ENCODE results near the gene DNAJC15. TPM values are rescaled to one million over a fixed set of nuclear protein-coding genes. Genes with fewer than 3 reads are reported as not detected.

The DNAJC15 gene
- total and polyA plus RNA-seq, 2 donors (not counting 3 experiments of a cell fraction or from before 2014, with no cell fraction given), result 21.8 to 40.8 TPM

GRCh38 chr13:42996584-42996983, 26.8 kb upstream of the DNAJC15 start:
- H3K4me2 ChIP-seq (ENCODE audit: insufficient read depth, low read length), result peak overlapping the region; percentile 3

GRCh38 chr13:42997381-42997780, 26.0 kb upstream of the DNAJC15 start:
- BruUV-seq (replicated peaks), result no TSS peak
- CTCF ChIA-PET, result interaction anchor here (1.0 to 1.3 kb wide), 2 partner anchors 14 to 26 kb away, joined by 3 to 5 read pairs; partner anchors contain the start of gene DNAJC15
- H3K4me2 ChIP-seq (ENCODE audit: insufficient read depth, low read length), result no peak overlapping the region
- dilution Hi-C loops (cut with MboI; ENCODE audit: extremely low pct_ligation_motif_present, low sequenced_read_pairs) (no loop called here), intact Hi-C loops (cut with micrococcal nuclease) (no loop called here)
- H3K9me3 ChIP-seq (replicated peaks; ENCODE audit: control insufficient read depth, insufficient read depth, low read length), result no peaks in the 10 kb centered on the region
- H3K4me1 ChIP-seq (ENCODE audit: control insufficient read depth, extremely low read depth, insufficient read depth, low read length), result peaks cover 15% of the 10 kb centered on the region
- H3K79me2 ChIP-seq (ENCODE audit: control insufficient read depth, insufficient read depth, low read length), result no peaks in the 10 kb centered on the region
- DNase-seq (ENCODE audit: low read depth, low spot score) (peak; percentile 14), FAIRE-seq (no peak)
- no peaks in the 10 kb centered on the region for H3K36me3 ChIP-seq (ENCODE audit: control insufficient read depth in 2 of 2, extremely low read depth in 1 of 2, insufficient read depth in 2 of 2, low read length in 2 of 2)
- no peaks in the 10 kb centered on the region for H3K27me3 ChIP-seq (ENCODE audit: control insufficient read depth in 2 of 2, insufficient read depth in 2 of 2, low read length in 2 of 2)
- H4K20me1 ChIP-seq (replicated peaks; ENCODE audit: control insufficient read depth, extremely low read depth, insufficient read depth, low read length), result no peaks in the 10 kb centered on the region
- no peak overlapping the region for H3K4me3 ChIP-seq (replicated peaks in 1 of 3; ENCODE audit: insufficient read depth in 1 of 3, low read depth in 1 of 3, low read length in 3 of 3)
- H3K9me1 ChIP-seq (replicated peaks; ENCODE audit: control insufficient read depth, extremely low read depth, insufficient read depth, low read length), result no peaks in the 10 kb centered on the region
- H3K27ac ChIP-seq (ENCODE audit: insufficient read depth, low read depth, low read length), result no peak overlapping the region
- no peak overlapping the region for H2AFZ ChIP-seq (ENCODE audit: low read depth, low read length)
- POLR2A ChIA-PET, result interaction anchor here (0.6 kb wide), 2 partner anchors 18 to 463 kb away, joined by 4 read pairs; no protein-coding TSS in a partner anchor
- no peak overlapping the region for H3K9ac ChIP-seq (replicated peaks; ENCODE audit: extremely low read depth, insufficient read depth, low read length)
- TF ChIP-seq MAX (IDR thresholded peaks at IDR 0.05; ENCODE audit: insufficient read depth, insufficient read length) (no peak), CTCF (IDR thresholded peaks at IDR 0.05; ENCODE audit: extremely low read depth in 1 of 2, insufficient read depth in 1 of 2, low read depth in 1 of 2, low read length in 2 of 2) (no peak), GATA2 (IDR thresholded peaks at IDR 0.05; ENCODE audit: insufficient read depth, insufficient read length, low read depth, low read length) (no peak), EZH2 (IDR thresholded peaks at IDR 0.05; ENCODE audit: borderline replicate concordance, low read depth, low read length, severe bottlenecking) (no peak), JUN (IDR thresholded peaks at IDR 0.05; ENCODE audit: borderline replicate concordance, insufficient read depth, insufficient read length, low read depth) (no peak), MYC (IDR thresholded peaks at IDR 0.05; ENCODE audit: low read depth, low read length) (no peak), POLR2A (IDR thresholded peaks at IDR 0.05; ENCODE audit: low read depth, low read length) (no peak), FOS (IDR thresholded peaks at IDR 0.05; ENCODE audit: borderline replicate concordance, insufficient read depth, low read length) (no peak), POLR2AphosphoS5 (IDR thresholded peaks at IDR 0.05; ENCODE audit: insufficient read depth, low read depth, low read length) (no peak)

More at GRCh38 chr13:42996584-42996983, 26.8 kb upstream of the DNAJC15 start:
- Histone ChIP-seq H3K36me3 (ENCODE audit: control insufficient read depth in 2 of 2, extremely low read depth in 1 of 2, insufficient read depth in 2 of 2, low read length in 2 of 2) (no peaks in the 10 kb centered on the region), H3K9me1 (replicated peaks; ENCODE audit: control insufficient read depth, extremely low read depth, insufficient read depth, low read length) (no peaks in the 10 kb centered on the region), H3K4me3 (replicated peaks in 1 of 3; ENCODE audit: insufficient read depth in 1 of 3, low read depth in 1 of 3, low read length in 3 of 3) (no peak overlapping the region), H3K27ac (ENCODE audit: insufficient read depth, low read depth, low read length) (no peak overlapping the region), H3K9ac (replicated peaks; ENCODE audit: extremely low read depth, insufficient read depth, low read length) (no peak overlapping the region), H3K79me2 (ENCODE audit: control insufficient read depth, insufficient read depth, low read length) (no peaks in the 10 kb centered on the region), H4K20me1 (replicated peaks; ENCODE audit: control insufficient read depth, extremely low read depth, insufficient read depth, low read length) (no peaks in the 10 kb centered on the region), H3K9me3 (replicated peaks; ENCODE audit: control insufficient read depth, insufficient read depth, low read length) (no peaks in the 10 kb centered on the region), H3K27me3 (ENCODE audit: control insufficient read depth in 2 of 2, insufficient read depth in 2 of 2, low read length in 2 of 2) (no peaks in the 10 kb centered on the region), H2AFZ (ENCODE audit: low read depth, low read length) (no peak overlapping the region), H3K4me1 (ENCODE audit: control insufficient read depth, extremely low read depth, insufficient read depth, low read length) (peaks cover 23% of the 10 kb centered on the region)
- intact Hi-C loops (cut with micrococcal nuclease) (no loop called here), dilution Hi-C loops (cut with MboI; ENCODE audit: extremely low pct_ligation_motif_present, low sequenced_read_pairs) (no loop called here)
- peak; percentile 75 for FAIRE-seq
- peak; percentile 65 for DNase-seq (ENCODE audit: low read depth, low spot score)
- BruUV-seq (replicated peaks), result no TSS peak
- no peak for TF ChIP-seq EZH2 (IDR thresholded peaks at IDR 0.05; ENCODE audit: borderline replicate concordance, low read depth, low read length, severe bottlenecking)
- peak; percentile 80 for TF ChIP-seq FOS (IDR thresholded peaks at IDR 0.05; ENCODE audit: borderline replicate concordance, insufficient read depth, low read length)
- TF ChIP-seq JUN (IDR thresholded peaks at IDR 0.05; ENCODE audit: borderline replicate concordance, insufficient read depth, insufficient read length, low read depth), result peak; percentile 81
- CTCF ChIA-PET, result interaction anchor here (1.0 to 1.3 kb wide), 2 partner anchors 14 to 27 kb away, joined by 3 to 5 read pairs; partner anchors contain the start of gene DNAJC15
- POLR2A ChIA-PET, result interaction anchor here (0.6 kb wide), 1 partner anchor 464 kb away, joined by 4 read pairs; no protein-coding TSS in a partner anchor
